OCI-LY3 (cell line): ENCODE results near the gene BACH2.

Experiments
- EZH2phosphoT487 ChIP-seq: fragments of 200-600 bp; shearing (Covaris generic); IDR thresholded peaks from 2 replicates; pipeline ENCODE4 v1.6.1; 2018; ENCODE audit warnings: antibody characterized with exemption, mixed run types, low read depth
- TF ChIP-seq, protein P1 (sequence below): fragments of 200-600, 300-600 bp; sonication (generic); IDR thresholded peaks from 2 replicates; pipeline ENCODE4 v1.5.1; 2014; ENCODE audit warnings: antibody characterized with exemption, low read length, low read depth

DNA sequence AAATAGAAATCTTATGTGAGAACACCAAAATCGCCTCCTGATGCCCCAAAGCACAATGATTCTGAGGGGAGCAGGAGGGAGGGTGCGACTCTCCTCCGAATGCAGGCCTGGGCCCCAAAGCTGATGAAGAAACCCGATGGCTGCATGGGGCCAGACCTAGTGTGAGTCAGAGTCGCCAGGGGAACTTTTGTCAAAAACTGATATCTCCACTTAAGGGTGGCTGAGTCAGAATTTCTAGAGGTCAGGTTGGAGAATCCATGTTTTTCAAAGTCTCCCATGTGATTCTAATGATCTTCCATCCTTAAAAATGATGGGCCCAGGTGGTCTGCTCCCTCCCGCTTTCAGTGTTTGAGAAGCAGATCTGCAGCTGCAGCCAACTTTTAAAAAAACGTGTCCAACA is 172.8 kb downstream of the BACH2 start:
- TF ChIP-seq, protein P1, sequence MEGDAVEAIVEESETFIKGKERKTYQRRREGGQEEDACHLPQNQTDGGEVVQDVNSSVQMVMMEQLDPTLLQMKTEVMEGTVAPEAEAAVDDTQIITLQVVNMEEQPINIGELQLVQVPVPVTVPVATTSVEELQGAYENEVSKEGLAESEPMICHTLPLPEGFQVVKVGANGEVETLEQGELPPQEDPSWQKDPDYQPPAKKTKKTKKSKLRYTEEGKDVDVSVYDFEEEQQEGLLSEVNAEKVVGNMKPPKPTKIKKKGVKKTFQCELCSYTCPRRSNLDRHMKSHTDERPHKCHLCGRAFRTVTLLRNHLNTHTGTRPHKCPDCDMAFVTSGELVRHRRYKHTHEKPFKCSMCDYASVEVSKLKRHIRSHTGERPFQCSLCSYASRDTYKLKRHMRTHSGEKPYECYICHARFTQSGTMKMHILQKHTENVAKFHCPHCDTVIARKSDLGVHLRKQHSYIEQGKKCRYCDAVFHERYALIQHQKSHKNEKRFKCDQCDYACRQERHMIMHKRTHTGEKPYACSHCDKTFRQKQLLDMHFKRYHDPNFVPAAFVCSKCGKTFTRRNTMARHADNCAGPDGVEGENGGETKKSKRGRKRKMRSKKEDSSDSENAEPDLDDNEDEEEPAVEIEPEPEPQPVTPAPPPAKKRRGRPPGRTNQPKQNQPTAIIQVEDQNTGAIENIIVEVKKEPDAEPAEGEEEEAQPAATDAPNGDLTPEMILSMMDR = no peak
- no peak for TF ChIP-seq EZH2phosphoT487
